ENCODE measurements around the gene B4GALNT2.

- no peak for TF ChIP-seq RAD21 (IDR thresholded peaks at IDR 0.05 in 1 of 2, conservative IDR thresholded peaks at IDR 0.05 in 1 of 2; ENCODE audit: low read depth in 2 of 2, low read length in 2 of 2)
- no peak for TF ChIP-seq EP300 (IDR thresholded peaks at IDR 0.05; ENCODE audit: borderline replicate concordance in 1 of 2, low read depth in 2 of 2, low read length in 2 of 2)
- no peak for TF ChIP-seq CTCF (IDR thresholded peaks at IDR 0.05; ENCODE audit: control extremely low read depth in 1 of 3, insufficient read depth in 1 of 3, low read depth in 1 of 3, low read length in 3 of 3)
- TF ChIP-seq FOSL1 (IDR thresholded peaks at IDR 0.05; ENCODE audit: insufficient read depth, low read depth, low read length): no peak
- TF ChIP-seq YY1 (IDR thresholded peaks at IDR 0.05; ENCODE audit: low read depth, low read length): no peak
- TF ChIP-seq CHD1 (IDR thresholded peaks at IDR 0.05; ENCODE audit: low read depth, low read length): no peak
- no peak for TF ChIP-seq RFX5 (IDR thresholded peaks at IDR 0.05; ENCODE audit: borderline replicate concordance, low read depth, low read length)
- TF ChIP-seq ZNF274 (IDR thresholded peaks at IDR 0.05; ENCODE audit: borderline replicate concordance, extremely low read depth, low read length): no peak
- no peak for TF ChIP-seq E2F6 (IDR thresholded peaks at IDR 0.05)
- no peak for TF ChIP-seq KDM5A (IDR thresholded peaks at IDR 0.05; ENCODE audit: low read length)
- TF ChIP-seq MAFK (IDR thresholded peaks at IDR 0.05; ENCODE audit: low read depth, low read length): no peak
- TF ChIP-seq ATF2 (IDR thresholded peaks at IDR 0.05; ENCODE audit: low read length): no peak
Measured at GRCh38 chr17:49190932-49191331, 58.4 kb downstream of the B4GALNT2 start.
